Measurements from ENCODE around the gene CHRNA4. TPM values are rescaled to one million over a fixed set of nuclear protein-coding genes. Genes with fewer than 3 reads are reported as not detected.

CHRNA4 gene
- total RNA-seq = not detected
- not detected for polyA plus RNA-seq
- long read RNA-seq, donor 1 = 0 reads
- long read RNA-seq, donor 2 = 0 reads

GRCh38 chr20:63360850-63361518 is at the start of gene CHRNA4:
TSS of gene CHRNA4 (minus strand) at chr20:63361349. CDS start at chr20:63361165, 184 bp downstream.
- no peak for DNase-seq
- Histone ChIP-seq H3K9me3 (ENCODE audit: control insufficient read depth, low read length) (no peaks in the 10 kb centered on the region), H3K4me1 (ENCODE audit: control insufficient read depth in 1 of 2, insufficient read depth in 2 of 2, low read length in 2 of 2) (no peaks in the 10 kb centered on the region), H3K27ac (ENCODE audit: low read depth in 1 of 2, low read length in 2 of 2) (no peak within 1 kb of the TSS), H3K36me3 (ENCODE audit: control insufficient read depth in 1 of 2, insufficient read depth in 2 of 2, low read length in 1 of 2) (no peaks in the 10 kb centered on the region), H3K4me3 (ENCODE audit: low read length in 2 of 2) (no peak within 1 kb of the TSS), H3K27me3 (ENCODE audit: control insufficient read depth in 1 of 2, insufficient read depth in 2 of 2, low read length in 1 of 2) (no peaks in the 10 kb centered on the region)
- 1% methylated on average over 57 to 77 of the region's 79 CpGs for WGBS, 2 donors
- intact Hi-C loops (cut with DNase I) = no loop called here
- ATAC-seq (ENCODE audit: low FRiP score) = no peak

- no peaks in the 10 kb centered on the region for H3K4me1 ChIP-seq (ENCODE audit: control insufficient read depth in 1 of 2, insufficient read depth in 2 of 2, low read length in 2 of 2)
- no peaks in the 10 kb centered on the region for H3K9me3 ChIP-seq (ENCODE audit: control insufficient read depth, low read length)
- no peak for DNase-seq
- H3K36me3 ChIP-seq (ENCODE audit: control insufficient read depth in 1 of 2, insufficient read depth in 2 of 2, low read length in 1 of 2) = no peaks in the 10 kb centered on the region
- no peak overlapping the region for H3K27ac ChIP-seq (ENCODE audit: low read depth in 1 of 2, low read length in 2 of 2)
- no peaks in the 10 kb centered on the region for H3K27me3 ChIP-seq (ENCODE audit: control insufficient read depth in 1 of 2, insufficient read depth in 2 of 2, low read length in 1 of 2)
- no peak for ATAC-seq (ENCODE audit: low FRiP score)
- H3K4me3 ChIP-seq (ENCODE audit: low read length in 2 of 2) = no peak overlapping the region
- WGBS, 2 donors = 62 to 67% methylated on average over 20 to 21 of the region's 23 CpGs
- intact Hi-C loops (cut with DNase I) = no loop called here
These were observed 48.8 kb upstream of the CHRNA4 start for GRCh38 chr20:63409834-63410435.

GRCh38 chr20:63409066-63409833 is 48.1 kb upstream of the CHRNA4 start:
- Histone ChIP-seq H3K27me3 (ENCODE audit: control insufficient read depth in 1 of 2, insufficient read depth in 2 of 2, low read length in 1 of 2) (no peaks in the 10 kb centered on the region), H3K9me3 (ENCODE audit: control insufficient read depth, low read length) (no peaks in the 10 kb centered on the region), H3K4me1 (ENCODE audit: control insufficient read depth in 1 of 2, insufficient read depth in 2 of 2, low read length in 2 of 2) (no peaks in the 10 kb centered on the region), H3K4me3 (ENCODE audit: low read length in 2 of 2) (no peak overlapping the region), H3K36me3 (ENCODE audit: control insufficient read depth in 1 of 2, insufficient read depth in 2 of 2, low read length in 1 of 2) (no peaks in the 10 kb centered on the region), H3K27ac (ENCODE audit: low read depth in 1 of 2, low read length in 2 of 2) (no peak overlapping the region)
- ATAC-seq (ENCODE audit: low FRiP score) (no peak), DNase-seq (no peak)
- 75 to 76% methylated on average over 21 of the region's 21 CpGs for WGBS, 2 donors
- intact Hi-C loops (cut with DNase I) = no loop called here

- WGBS, 2 donors = 84 to 85% methylated on average over 21 of the region's 21 CpGs
- no peak for ATAC-seq (ENCODE audit: low FRiP score)
- no peaks in the 10 kb centered on the region for H3K27me3 ChIP-seq (ENCODE audit: control insufficient read depth in 1 of 2, insufficient read depth in 2 of 2, low read length in 1 of 2)
These were observed 47.5 kb upstream of the CHRNA4 start for GRCh38 chr20:63408684-63409046.

GRCh38 chr20:63407928-63408683 is 47.0 kb upstream of the CHRNA4 start:
- no peaks in the 10 kb centered on the region for H3K27me3 ChIP-seq (ENCODE audit: control insufficient read depth in 1 of 2, insufficient read depth in 2 of 2, low read length in 1 of 2)
- 87 to 88% methylated on average over 27 of the region's 27 CpGs for WGBS, 2 donors
- no peak overlapping the region for H3K27ac ChIP-seq (ENCODE audit: low read depth in 1 of 2, low read length in 2 of 2)
- H3K36me3 ChIP-seq (ENCODE audit: control insufficient read depth in 1 of 2, insufficient read depth in 2 of 2, low read length in 1 of 2) = no peaks in the 10 kb centered on the region
- H3K4me3 ChIP-seq (ENCODE audit: low read length in 2 of 2) = no peak overlapping the region
- intact Hi-C loops (cut with DNase I) = no loop called here
- DNase-seq (no peak), ATAC-seq (ENCODE audit: low FRiP score) (no peak)
- no peaks in the 10 kb centered on the region for H3K9me3 ChIP-seq (ENCODE audit: control insufficient read depth, low read length)
- H3K4me1 ChIP-seq (ENCODE audit: control insufficient read depth in 1 of 2, insufficient read depth in 2 of 2, low read length in 2 of 2) = no peaks in the 10 kb centered on the region

More at GRCh38 chr20:63408684-63409046, 47.5 kb upstream of the CHRNA4 start:
- intact Hi-C loops (cut with DNase I) = no loop called here
- no peaks in the 10 kb centered on the region for H3K9me3 ChIP-seq (ENCODE audit: control insufficient read depth, low read length)
- DNase-seq = no peak
- H3K36me3 ChIP-seq (ENCODE audit: control insufficient read depth in 1 of 2, insufficient read depth in 2 of 2, low read length in 1 of 2) = no peaks in the 10 kb centered on the region
- no peak overlapping the region for H3K27ac ChIP-seq (ENCODE audit: low read depth in 1 of 2, low read length in 2 of 2)
- H3K4me3 ChIP-seq (ENCODE audit: low read length in 2 of 2) = no peak overlapping the region
- H3K4me1 ChIP-seq (ENCODE audit: control insufficient read depth in 1 of 2, insufficient read depth in 2 of 2, low read length in 2 of 2) = no peaks in the 10 kb centered on the region

GRCh38 chr20:63406617-63407245 is 45.6 kb upstream of the CHRNA4 start:
- ATAC-seq (ENCODE audit: low FRiP score) (no peak), DNase-seq (no peak)
- no peaks in the 10 kb centered on the region for H3K36me3 ChIP-seq (ENCODE audit: control insufficient read depth in 1 of 2, insufficient read depth in 2 of 2, low read length in 1 of 2)
- H3K27me3 ChIP-seq (ENCODE audit: control insufficient read depth in 1 of 2, insufficient read depth in 2 of 2, low read length in 1 of 2) = no peaks in the 10 kb centered on the region
- 92 to 94% methylated on average over 58 to 60 of the region's 60 CpGs for WGBS, 2 donors
- intact Hi-C loops (cut with DNase I) = no loop called here
- H3K27ac ChIP-seq (ENCODE audit: low read depth in 1 of 2, low read length in 2 of 2) = no peak overlapping the region
- no peaks in the 10 kb centered on the region for H3K9me3 ChIP-seq (ENCODE audit: control insufficient read depth, low read length)
- no peaks in the 10 kb centered on the region for H3K4me1 ChIP-seq (ENCODE audit: control insufficient read depth in 1 of 2, insufficient read depth in 2 of 2, low read length in 2 of 2)
- no peak overlapping the region for H3K4me3 ChIP-seq (ENCODE audit: low read length in 2 of 2)

- WGBS, 2 donors = 86 to 87% methylated on average over 21 to 23 of the region's 23 CpGs
- ATAC-seq (ENCODE audit: low FRiP score) = no peak
- DNase-seq = no peak
These were observed 44.9 kb upstream of the CHRNA4 start for GRCh38 chr20:63406011-63406410.

GRCh38 chr20:63405102-63405730 is 44.1 kb upstream of the CHRNA4 start:
- no peaks in the 10 kb centered on the region for H3K36me3 ChIP-seq (ENCODE audit: control insufficient read depth in 1 of 2, insufficient read depth in 2 of 2, low read length in 1 of 2)
- intact Hi-C loops (cut with DNase I) = no loop called here
- no peak for ATAC-seq (ENCODE audit: low FRiP score)
- no peak for DNase-seq
- no peaks in the 10 kb centered on the region for H3K27me3 ChIP-seq (ENCODE audit: control insufficient read depth in 1 of 2, insufficient read depth in 2 of 2, low read length in 1 of 2)
- no peaks in the 10 kb centered on the region for H3K9me3 ChIP-seq (ENCODE audit: control insufficient read depth, low read length)
- H3K4me1 ChIP-seq (ENCODE audit: control insufficient read depth in 1 of 2, insufficient read depth in 2 of 2, low read length in 2 of 2) = no peaks in the 10 kb centered on the region
- H3K4me3 ChIP-seq (ENCODE audit: low read length in 2 of 2) = no peak overlapping the region
- no peak overlapping the region for H3K27ac ChIP-seq (ENCODE audit: low read depth in 1 of 2, low read length in 2 of 2)
- WGBS, 2 donors = 60 to 67% methylated on average over 28 to 31 of the region's 31 CpGs

More at GRCh38 chr20:63406011-63406410, 44.9 kb upstream of the CHRNA4 start:
- Histone ChIP-seq H3K27ac (ENCODE audit: low read depth in 1 of 2, low read length in 2 of 2) (no peak overlapping the region), H3K36me3 (ENCODE audit: control insufficient read depth in 1 of 2, insufficient read depth in 2 of 2, low read length in 1 of 2) (no peaks in the 10 kb centered on the region), H3K4me3 (ENCODE audit: low read length in 2 of 2) (no peak overlapping the region), H3K9me3 (ENCODE audit: control insufficient read depth, low read length) (no peaks in the 10 kb centered on the region), H3K27me3 (ENCODE audit: control insufficient read depth in 1 of 2, insufficient read depth in 2 of 2, low read length in 1 of 2) (no peaks in the 10 kb centered on the region), H3K4me1 (ENCODE audit: control insufficient read depth in 1 of 2, insufficient read depth in 2 of 2, low read length in 2 of 2) (no peaks in the 10 kb centered on the region)
- intact Hi-C loops (cut with DNase I) = no loop called here
